H9 (cell line): ENCODE results near the gene CCNG1. TPM values are rescaled to one million over a fixed set of nuclear protein-coding genes. Genes with fewer than 3 reads are reported as not detected.

Experiments used
- DNase-seq: peaks from one replicate; pipeline ENCODE4 v3.0.0-alpha.2; 2017
- H2AFZ ChIP-seq: one replicate; pipeline ENCODE4 v1.6.1; 2013; ENCODE audit warnings: mild to moderate bottlenecking, low read length, control low read depth, moderate library complexity
- H2AK5ac ChIP-seq: 2 replicates; pipeline ENCODE4 v1.6.1; 2013; ENCODE audit warnings: low read length, control low read depth, mixed read lengths; ENCODE audit not compliant: insufficient read length
- H2BK120ac ChIP-seq: one replicate; pipeline ENCODE4 v1.6.1; 2013; ENCODE audit warnings: low read depth, mild to moderate bottlenecking, low read length, control low read depth, inconsistent platforms; ENCODE audit not compliant: poor library complexity, severe bottlenecking
- H2BK12ac ChIP-seq: 2 replicates; pipeline ENCODE4 v1.6.1; 2013; ENCODE audit warnings: low read length, control low read depth, mixed read lengths, low read depth; ENCODE audit not compliant: insufficient read length
- H2BK15ac ChIP-seq: 2 replicates; pipeline ENCODE4 v1.6.1; 2013; ENCODE audit warnings: low read depth, low read length, control low read depth
- H2BK20ac ChIP-seq: one replicate; pipeline ENCODE4 v1.6.1; 2013; ENCODE audit warnings: low read depth, mild to moderate bottlenecking, low read length, control low read depth, inconsistent platforms; ENCODE audit not compliant: poor library complexity, severe bottlenecking
- H2BK5ac ChIP-seq: 2 replicates; pipeline ENCODE4 v1.6.1; 2013; ENCODE audit warnings: low read length, control low read depth, mixed read lengths; ENCODE audit not compliant: insufficient read length
- H3K14ac ChIP-seq: 2 replicates; pipeline ENCODE4 v1.6.1; 2013; ENCODE audit warnings: low read length, control low read depth; ENCODE audit not compliant: insufficient read depth
- H3K18ac ChIP-seq: 2 replicates; pipeline ENCODE4 v1.6.1; 2013; ENCODE audit warnings: low read depth, mild to moderate bottlenecking, mixed read lengths, low read length, control low read depth; ENCODE audit not compliant: insufficient read length
- H3K23ac ChIP-seq: 2 replicates; pipeline ENCODE4 v1.6.1; 2013; ENCODE audit warnings: low read length, control low read depth, mixed read lengths, low read depth; ENCODE audit not compliant: insufficient read length
- H3K23me2 ChIP-seq: 2 replicates; pipeline ENCODE4 v1.6.1; 2013; ENCODE audit warnings: low read depth, mild to moderate bottlenecking, mixed read lengths, low read length, control low read depth; ENCODE audit not compliant: insufficient read length, poor library complexity, severe bottlenecking
- H3K27ac ChIP-seq: 2 replicates; pipeline ENCODE4 v1.5.1; 2013; ENCODE audit warnings: low read length, control low read depth, mixed read lengths, low read depth; ENCODE audit not compliant: insufficient read length
- H3K27me3 ChIP-seq: 2 replicates; pipeline ENCODE4 v1.6.1; 2013; ENCODE audit warnings: low read length, control low read depth, inconsistent platforms; ENCODE audit not compliant: insufficient read depth
- H3K4ac ChIP-seq: 2 replicates; pipeline ENCODE4 v1.6.1; 2013; ENCODE audit warnings: low read depth, mild to moderate bottlenecking, control low read depth, inconsistent platforms, low read length, moderate library complexity
- H3K4me1 ChIP-seq: 2 replicates; pipeline ENCODE4 v1.6.1; 2013; ENCODE audit warnings: low read length, control low read depth, inconsistent platforms; ENCODE audit not compliant: insufficient read depth
- H3K4me2 ChIP-seq: 2 replicates; pipeline ENCODE4 v1.6.1; 2013; ENCODE audit warnings: low read length, control low read depth, mixed read lengths; ENCODE audit not compliant: insufficient read length, insufficient read depth
- H3K56ac ChIP-seq: 2 replicates; pipeline ENCODE4 v1.6.1; 2013; ENCODE audit warnings: low read depth, mild to moderate bottlenecking, mixed read lengths, low read length, control low read depth; ENCODE audit not compliant: insufficient read length
- H3K79me1 ChIP-seq: 2 replicates; pipeline ENCODE4 v1.6.1; 2013; ENCODE audit warnings: low read depth, mild to moderate bottlenecking, moderate library complexity, low read length, control low read depth, inconsistent platforms; ENCODE audit not compliant: insufficient read depth, poor library complexity, severe bottlenecking
- H3K79me2 ChIP-seq: 2 replicates; pipeline ENCODE4 v1.6.1; 2013; ENCODE audit warnings: low read length, control low read depth, inconsistent platforms; ENCODE audit not compliant: insufficient read depth
- H3K9ac ChIP-seq: 2 replicates; pipeline ENCODE4 v1.6.1; 2013; ENCODE audit warnings: low read length, control low read depth, mixed read lengths; ENCODE audit not compliant: insufficient read length; ENCODE audit errors: extremely low read depth
- H3K9me3 ChIP-seq: one replicate; pipeline ENCODE4 v1.6.1; 2013; ENCODE audit warnings: low read depth, low read length, inconsistent platforms; ENCODE audit not compliant: control insufficient read depth
- H3T11ph ChIP-seq: one replicate; pipeline ENCODE4 v1.6.1; 2013; ENCODE audit warnings: mild to moderate bottlenecking, low read length, control low read depth, inconsistent platforms
- H4K20me1 ChIP-seq: one replicate; pipeline ENCODE4 v1.6.1; 2013; ENCODE audit not compliant: control insufficient read depth, insufficient read length, insufficient read depth
- H4K5ac ChIP-seq: 2 replicates; pipeline ENCODE4 v1.6.1; 2013; ENCODE audit warnings: low read depth, mild to moderate bottlenecking, mixed read lengths, low read length, control low read depth; ENCODE audit not compliant: insufficient read length
- H4K8ac ChIP-seq: replicated peaks from 2 replicates; pipeline ENCODE4 v1.6.1; 2013; ENCODE audit warnings: low read length, control low read depth, mixed read lengths, low read depth; ENCODE audit not compliant: insufficient read length
- H4K91ac ChIP-seq: 2 replicates; pipeline ENCODE4 v1.6.1; 2013; ENCODE audit warnings: low read depth, mild to moderate bottlenecking, moderate library complexity, mixed read lengths, low read length, control low read depth; ENCODE audit not compliant: insufficient read length
- H3K27ac Mint-ChIP-seq, 3 experiments: 2 replicates in 2 of 3; 3 replicates in 1 of 3; pipeline ENCODE4 v1.8.0; 2020 to 2021; ENCODE audit warnings: mixed read lengths in 3 of 3, mild to moderate bottlenecking in 1 of 3, moderate library complexity in 1 of 3
- H3K27me3 Mint-ChIP-seq: 2 replicates; pipeline ENCODE4 v1.8.0; 2021; ENCODE audit warnings: low read depth, mild to moderate bottlenecking, moderate library complexity, mixed read lengths
- H3K36me3 Mint-ChIP-seq, 3 experiments: 2 replicates in 2 of 3; 3 replicates in 1 of 3; pipeline ENCODE4 v1.8.0; 2020 to 2021; ENCODE audit warnings: low read depth in 3 of 3, mixed read lengths in 3 of 3; ENCODE audit not compliant: insufficient read depth in 1 of 3
- H3K4me1 Mint-ChIP-seq, 2 experiments: 2 replicates each; pipeline ENCODE4 v1.8.0; 2020; ENCODE audit warnings: mixed read lengths in 2 of 2
- H3K4me3 Mint-ChIP-seq, 2 experiments: 2 replicates in 1 of 2; 3 replicates in 1 of 2; pipeline ENCODE4 v1.8.0; 2020 to 2021; ENCODE audit warnings: mild to moderate bottlenecking in 2 of 2, mixed read lengths in 2 of 2, moderate library complexity in 1 of 2
- H3K9me3 Mint-ChIP-seq, 2 experiments: 2 replicates in 1 of 2; 3 replicates in 1 of 2; pipeline ENCODE4 v1.8.0; 2020; ENCODE audit warnings: mild to moderate bottlenecking in 2 of 2, mixed read lengths in 2 of 2, moderate library complexity in 1 of 2
- WGBS: extraction: QIAGEN DNeasy Blood & Tissue Kit; methylation state at CpG from one replicate; pipeline ENCODE4 v1.1.7; 2013; ENCODE audit warnings: missing lambda C conversion rate, low lambda C conversion rate, mixed read lengths; ENCODE audit not compliant: insufficient read length; ENCODE audit errors: extremely low coverage; 5-methylcytosine and 5-hydroxymethylcytosine counted together
- total RNA-seq: library from RNA; stranded (reverse); gene quantifications from 2 replicates; pipeline ENCODE4 v1.2.1, GENCODE V29; 2021
- TF ChIP-seq, protein P1 (sequence below): fragments of 200-600 bp; sonication (generic); conservative IDR thresholded peaks from 3 replicates; pipeline ENCODE4 v1.8.0; 2021; ENCODE audit warnings: antibody characterized with exemption, mild to moderate bottlenecking

Gene CCNG1
- total RNA-seq, 1 experiment from 2014 or later = 521 TPM

DNA sequence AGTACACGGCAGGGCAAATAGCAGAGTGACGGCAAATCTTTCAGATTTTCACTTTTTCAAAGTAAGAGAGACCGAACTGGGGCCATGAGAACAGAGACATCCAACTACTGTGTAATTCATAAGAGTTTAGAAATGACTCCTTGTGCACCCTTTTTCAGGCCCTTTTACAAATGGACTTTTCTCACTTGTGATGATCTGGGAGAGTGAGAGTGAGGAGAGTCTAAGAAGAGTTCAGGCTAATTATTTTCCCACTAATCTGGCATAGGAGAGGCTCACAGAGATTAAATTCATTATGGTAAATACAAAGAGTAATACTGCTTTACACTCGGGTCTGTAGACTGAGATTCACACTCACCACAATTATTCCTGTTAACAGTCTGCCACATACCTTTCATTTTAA, 880 bp upstream of the CCNG1 start:
- Histone ChIP-seq H3K23ac (no peak overlapping the region), H2BK5ac (no peak overlapping the region), H3T11ph (no peak overlapping the region), H3K79me2 (peaks cover 15% of the 10 kb centered on the region), H2BK20ac (no peak overlapping the region), H3K27me3 (no peaks in the 10 kb centered on the region), H2AK5ac (no peak overlapping the region), H3K4me1 (peaks cover 3% of the 10 kb centered on the region; the same call in 1 of the 2 replicates), H3K14ac (no peak overlapping the region), H3K9me3 (no peaks in the 10 kb centered on the region), H3K79me1 (no peaks in the 10 kb centered on the region), H3K23me2 (peaks cover 4% of the 10 kb centered on the region), H4K91ac (no peak overlapping the region), H3K18ac (no peak overlapping the region), H3K56ac (no peak overlapping the region), H3K27ac (no peak overlapping the region), H2BK120ac (no peak overlapping the region), H2AFZ (no peak overlapping the region), H2BK12ac (no peak overlapping the region), H3K4ac (no peak overlapping the region), H4K5ac (no peak overlapping the region), H4K20me1 (no peaks in the 10 kb centered on the region), H3K4me2 (peak overlapping the region; percentile 56), H4K8ac (no peak overlapping the region), H2BK15ac (no peak overlapping the region), H3K9ac (peak overlapping the region; percentile 43)
- H3K27ac Mint-ChIP-seq = peak overlapping the region; percentile 49 to 79 (median 70); a peak in 6 of 7 replicates
- peak overlapping the region; percentile 93 to 95 for H3K4me3 Mint-ChIP-seq
- DNase-seq = no peak
- H3K4me1 Mint-ChIP-seq = peaks cover 43 to 50% of the 10 kb centered on the region in 2 experiments
- no peaks in the 10 kb centered on the region for H3K9me3 Mint-ChIP-seq
- TF ChIP-seq, protein P1, sequence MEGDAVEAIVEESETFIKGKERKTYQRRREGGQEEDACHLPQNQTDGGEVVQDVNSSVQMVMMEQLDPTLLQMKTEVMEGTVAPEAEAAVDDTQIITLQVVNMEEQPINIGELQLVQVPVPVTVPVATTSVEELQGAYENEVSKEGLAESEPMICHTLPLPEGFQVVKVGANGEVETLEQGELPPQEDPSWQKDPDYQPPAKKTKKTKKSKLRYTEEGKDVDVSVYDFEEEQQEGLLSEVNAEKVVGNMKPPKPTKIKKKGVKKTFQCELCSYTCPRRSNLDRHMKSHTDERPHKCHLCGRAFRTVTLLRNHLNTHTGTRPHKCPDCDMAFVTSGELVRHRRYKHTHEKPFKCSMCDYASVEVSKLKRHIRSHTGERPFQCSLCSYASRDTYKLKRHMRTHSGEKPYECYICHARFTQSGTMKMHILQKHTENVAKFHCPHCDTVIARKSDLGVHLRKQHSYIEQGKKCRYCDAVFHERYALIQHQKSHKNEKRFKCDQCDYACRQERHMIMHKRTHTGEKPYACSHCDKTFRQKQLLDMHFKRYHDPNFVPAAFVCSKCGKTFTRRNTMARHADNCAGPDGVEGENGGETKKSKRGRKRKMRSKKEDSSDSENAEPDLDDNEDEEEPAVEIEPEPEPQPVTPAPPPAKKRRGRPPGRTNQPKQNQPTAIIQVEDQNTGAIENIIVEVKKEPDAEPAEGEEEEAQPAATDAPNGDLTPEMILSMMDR = no peak
- H3K27me3 Mint-ChIP-seq = no peaks in the 10 kb centered on the region
- H3K36me3 Mint-ChIP-seq = peaks cover 23 to 37% (median 34%) of the 10 kb centered on the region in 3 experiments
- no CpG with 5 or more reads among the region's 4 CpGs for WGBS
